ENCODE results near the gene KIAA1217.

DNA sequence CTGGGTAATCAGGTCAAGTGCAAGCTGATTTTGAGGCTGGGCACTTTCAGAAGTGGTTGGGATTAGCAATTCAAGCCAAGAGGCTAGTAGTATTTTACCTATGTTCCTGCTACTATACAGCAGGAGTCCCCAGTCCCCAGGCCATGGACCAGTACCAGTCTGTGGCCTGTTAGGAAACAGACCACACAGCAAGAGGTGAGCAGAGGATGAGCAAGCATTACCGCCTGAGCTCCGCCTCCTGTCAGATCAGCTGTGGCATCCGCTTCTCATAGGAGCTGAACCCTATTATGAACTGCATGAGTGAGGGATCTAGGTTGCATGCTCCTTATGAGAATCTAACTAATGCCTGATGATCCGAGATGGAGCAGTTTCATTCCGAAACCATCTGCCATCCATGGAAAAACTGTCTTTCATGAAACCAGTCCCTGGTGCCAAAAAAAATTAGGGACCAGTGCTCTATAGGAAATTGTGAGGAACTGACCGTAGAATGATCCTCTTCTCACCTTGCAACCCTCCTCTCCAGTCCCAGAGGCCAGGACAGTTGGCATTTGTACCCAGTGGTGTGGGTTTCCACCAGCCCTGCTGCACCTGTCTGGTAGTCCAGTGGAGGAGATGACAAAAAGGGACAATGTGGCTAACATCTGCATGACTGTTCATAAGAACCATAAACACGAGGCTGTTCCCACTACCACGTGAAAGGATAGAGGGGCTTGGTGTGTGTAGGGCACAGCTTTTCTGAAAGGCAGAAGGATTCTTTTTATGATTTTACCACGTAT lies 172.5 kb downstream of the KIAA1217 start:
- TF ChIP-seq, protein P1, sequence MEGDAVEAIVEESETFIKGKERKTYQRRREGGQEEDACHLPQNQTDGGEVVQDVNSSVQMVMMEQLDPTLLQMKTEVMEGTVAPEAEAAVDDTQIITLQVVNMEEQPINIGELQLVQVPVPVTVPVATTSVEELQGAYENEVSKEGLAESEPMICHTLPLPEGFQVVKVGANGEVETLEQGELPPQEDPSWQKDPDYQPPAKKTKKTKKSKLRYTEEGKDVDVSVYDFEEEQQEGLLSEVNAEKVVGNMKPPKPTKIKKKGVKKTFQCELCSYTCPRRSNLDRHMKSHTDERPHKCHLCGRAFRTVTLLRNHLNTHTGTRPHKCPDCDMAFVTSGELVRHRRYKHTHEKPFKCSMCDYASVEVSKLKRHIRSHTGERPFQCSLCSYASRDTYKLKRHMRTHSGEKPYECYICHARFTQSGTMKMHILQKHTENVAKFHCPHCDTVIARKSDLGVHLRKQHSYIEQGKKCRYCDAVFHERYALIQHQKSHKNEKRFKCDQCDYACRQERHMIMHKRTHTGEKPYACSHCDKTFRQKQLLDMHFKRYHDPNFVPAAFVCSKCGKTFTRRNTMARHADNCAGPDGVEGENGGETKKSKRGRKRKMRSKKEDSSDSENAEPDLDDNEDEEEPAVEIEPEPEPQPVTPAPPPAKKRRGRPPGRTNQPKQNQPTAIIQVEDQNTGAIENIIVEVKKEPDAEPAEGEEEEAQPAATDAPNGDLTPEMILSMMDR (IDR thresholded peaks at IDR 0.05), result no peak
- no peak for TF ChIP-seq POLR2A (IDR thresholded peaks at IDR 0.05)
